ENCODE measurements around the gene OSGEPL1.
A peak's percentile ranks its signal among the peaks of the same experiment; 100 is the strongest.
"Not testable (repeated sequence)": the region's sequence is repeated elsewhere in the genome, so short reads cannot be mapped to it uniquely, and the experiment has no call there.

OSGEPL1 gene

GRCh38 chr2:189762551-189763298 is at the start of gene OSGEPL1:
Gene OSGEPL1, minus strand, starts transcription at chr2:189762792. Its CDS starts 1,152 bp downstream, at chr2:189761640.
- peak; percentile 91 for DNase-seq (ENCODE audit: low read depth)

GRCh38 chr2:189803431-189803830 is 40.8 kb upstream of the OSGEPL1 start:
- no peak for DNase-seq (ENCODE audit: low read depth)

GRCh38 chr2:189802396-189802912 is 39.9 kb upstream of the OSGEPL1 start:
- DNase-seq (ENCODE audit: low read depth): no peak

- DNase-seq (ENCODE audit: low read depth): peak; percentile 67
Measured at GRCh38 chr2:189799531-189799930, 36.9 kb upstream of the OSGEPL1 start.

GRCh38 chr2:189799030-189799331 is 36.4 kb upstream of the OSGEPL1 start:
- no peak for DNase-seq (ENCODE audit: low read depth)

GRCh38 chr2:189798312-189799029 is 35.9 kb upstream of the OSGEPL1 start:
- peak; percentile 65 for DNase-seq (ENCODE audit: low read depth)

GRCh38 chr2:189797902-189798301 is 35.3 kb upstream of the OSGEPL1 start:
- DNase-seq (ENCODE audit: low read depth): no peak

GRCh38 chr2:189794310-189794709 is 31.7 kb upstream of the OSGEPL1 start:
- DNase-seq (ENCODE audit: low read depth): no peak

- DNase-seq (ENCODE audit: low read depth): no peak
Measured at GRCh38 chr2:189791338-189792042, 28.9 kb upstream of the OSGEPL1 start.

GRCh38 chr2:189783927-189784867 is 21.6 kb upstream of the OSGEPL1 start, which contains the start of the genes ORMDL1 and PMS1:
Gene ORMDL1, minus strand, starts transcription at chr2:189784339. Its CDS starts 1,744 bp downstream, at chr2:189782595.
Gene PMS1, plus strand, starts transcription at chr2:189784450. Its CDS starts 7,360 bp downstream, at chr2:189791810.
- DNase-seq (ENCODE audit: low read depth): peak; percentile 93

- DNase-seq (ENCODE audit: low read depth): peak; percentile 46
Measured at GRCh38 chr2:189783451-189783926, 20.9 kb upstream of the OSGEPL1 start.

GRCh38 chr2:189782221-189782671 is 19.7 kb upstream of the OSGEPL1 start:
- DNase-seq (ENCODE audit: low read depth): peak; percentile 67

- no peak for DNase-seq (ENCODE audit: low read depth)
Measured at GRCh38 chr2:189772212-189772611, 9.6 kb upstream of the OSGEPL1 start.

- no peak for DNase-seq (ENCODE audit: low read depth)
Measured at GRCh38 chr2:189770590-189771322, 8.2 kb upstream of the OSGEPL1 start.

- DNase-seq (ENCODE audit: low read depth): peak; percentile 25
Measured at GRCh38 chr2:189763908-189764661, 1.5 kb upstream of the OSGEPL1 start.

GRCh38 chr2:189762229-189762550 is 402 bp downstream of the OSGEPL1 start:
- DNase-seq (ENCODE audit: low read depth): no peak

GRCh38 chr2:189760154-189760553 is 2.4 kb downstream of the OSGEPL1 start:
- not testable (repeated sequence) for DNase-seq (ENCODE audit: low read depth)

GRCh38 chr2:189756311-189756952 is 6.2 kb downstream of the OSGEPL1 start:
- DNase-seq (ENCODE audit: low read depth): no peak

- DNase-seq (ENCODE audit: low read depth): peak; percentile 35
Measured at GRCh38 chr2:189751080-189751658, 11.4 kb downstream of the OSGEPL1 start.
